Osteocyte (in vitro differentiated cells): ENCODE results near the gene WNK1. TPM values are rescaled to one million over a fixed set of nuclear protein-coding genes. Genes with fewer than 3 reads are reported as not detected.

ENCODE experiments used
- DNase-seq: peaks from one replicate; pipeline ENCODE4 v3.0.0; 2021; ENCODE audit warnings: mixed read lengths; ENCODE audit not compliant: unreplicated experiment; ENCODE audit errors: extremely low spot score
- H3K27ac Mint-ChIP-seq: one replicate; pipeline ENCODE4 v1.8.0; 2021; ENCODE audit warnings: mild to moderate bottlenecking, mixed read lengths; ENCODE audit not compliant: unreplicated experiment
- H3K27me3 Mint-ChIP-seq: one replicate; pipeline ENCODE4 v1.8.0; 2021; ENCODE audit warnings: mixed read lengths; ENCODE audit not compliant: unreplicated experiment
- H3K36me3 Mint-ChIP-seq: one replicate; pipeline ENCODE4 v1.8.0; 2021; ENCODE audit warnings: mixed read lengths; ENCODE audit not compliant: unreplicated experiment
- H3K4me1 Mint-ChIP-seq: one replicate; pipeline ENCODE4 v1.8.0; 2021; ENCODE audit warnings: mixed read lengths; ENCODE audit not compliant: unreplicated experiment
- H3K4me3 Mint-ChIP-seq: one replicate; pipeline ENCODE4 v1.8.0; 2021; ENCODE audit warnings: mild to moderate bottlenecking, moderate library complexity, mixed read lengths; ENCODE audit not compliant: unreplicated experiment
- H3K9me3 Mint-ChIP-seq: one replicate; pipeline ENCODE4 v1.8.0; 2021; ENCODE audit warnings: mixed read lengths; ENCODE audit not compliant: unreplicated experiment
- total RNA-seq: library from RNA; stranded (reverse); gene quantifications from 2 replicates; pipeline ENCODE4 v1.2.1, GENCODE V29; 2021
- TF ChIP-seq, protein P1 (sequence below): fragments of 200-600 bp; sonication (generic); IDR thresholded peaks from 2 replicates; pipeline ENCODE4 v1.5.0; 2021; ENCODE audit warnings: antibody characterized with exemption, mild to moderate bottlenecking, moderate library complexity

Gene WNK1
- total RNA-seq, 1 donor from 2014 or later: 188 TPM

DNA sequence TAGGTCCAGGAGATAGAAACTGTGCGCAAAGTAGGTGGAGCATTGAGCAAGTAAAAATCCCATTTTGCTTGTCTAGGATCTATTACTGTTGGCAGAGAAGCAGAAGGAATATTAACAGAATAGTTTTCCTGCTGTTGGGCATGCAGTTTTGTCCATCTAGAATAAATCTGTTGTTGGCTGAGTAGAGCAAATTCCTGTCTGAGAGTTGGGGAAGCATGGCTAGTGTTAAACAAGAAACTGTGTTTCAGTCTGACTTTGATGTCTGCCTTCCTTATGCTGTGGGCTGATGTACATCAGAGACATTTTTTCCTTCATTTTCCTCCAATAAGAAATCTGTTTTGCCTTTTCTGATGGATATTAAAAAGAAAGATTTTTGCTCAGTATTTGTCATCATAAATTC is 99.0 kb downstream of the WNK1 start:
- H3K36me3 Mint-ChIP-seq: peaks cover 5% of the 10 kb centered on the region
- H3K27ac Mint-ChIP-seq: peak overlapping the region; percentile 91
- no peak for DNase-seq
- H3K4me3 Mint-ChIP-seq: no peak overlapping the region
- peaks cover 45% of the 10 kb centered on the region for H3K4me1 Mint-ChIP-seq
- no peaks in the 10 kb centered on the region for H3K27me3 Mint-ChIP-seq
- TF ChIP-seq, protein P1, sequence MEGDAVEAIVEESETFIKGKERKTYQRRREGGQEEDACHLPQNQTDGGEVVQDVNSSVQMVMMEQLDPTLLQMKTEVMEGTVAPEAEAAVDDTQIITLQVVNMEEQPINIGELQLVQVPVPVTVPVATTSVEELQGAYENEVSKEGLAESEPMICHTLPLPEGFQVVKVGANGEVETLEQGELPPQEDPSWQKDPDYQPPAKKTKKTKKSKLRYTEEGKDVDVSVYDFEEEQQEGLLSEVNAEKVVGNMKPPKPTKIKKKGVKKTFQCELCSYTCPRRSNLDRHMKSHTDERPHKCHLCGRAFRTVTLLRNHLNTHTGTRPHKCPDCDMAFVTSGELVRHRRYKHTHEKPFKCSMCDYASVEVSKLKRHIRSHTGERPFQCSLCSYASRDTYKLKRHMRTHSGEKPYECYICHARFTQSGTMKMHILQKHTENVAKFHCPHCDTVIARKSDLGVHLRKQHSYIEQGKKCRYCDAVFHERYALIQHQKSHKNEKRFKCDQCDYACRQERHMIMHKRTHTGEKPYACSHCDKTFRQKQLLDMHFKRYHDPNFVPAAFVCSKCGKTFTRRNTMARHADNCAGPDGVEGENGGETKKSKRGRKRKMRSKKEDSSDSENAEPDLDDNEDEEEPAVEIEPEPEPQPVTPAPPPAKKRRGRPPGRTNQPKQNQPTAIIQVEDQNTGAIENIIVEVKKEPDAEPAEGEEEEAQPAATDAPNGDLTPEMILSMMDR: no peak
- no peaks in the 10 kb centered on the region for H3K9me3 Mint-ChIP-seq

GRCh38 chr12:851913-852312 is 99.5 kb downstream of the WNK1 start:
- Mint-ChIP-seq H3K36me3 (peaks cover 9% of the 10 kb centered on the region), H3K9me3 (no peaks in the 10 kb centered on the region), H3K4me1 (peaks cover 50% of the 10 kb centered on the region), H3K27me3 (no peaks in the 10 kb centered on the region), H3K4me3 (peak overlapping the region; percentile 8), H3K27ac (peak overlapping the region; percentile 91)
- DNase-seq: no peak
- TF ChIP-seq, protein P1: no peak

- H3K27me3 Mint-ChIP-seq: no peaks in the 10 kb centered on the region
- H3K4me3 Mint-ChIP-seq: no peak overlapping the region
- TF ChIP-seq, protein P1: no peak
- H3K36me3 Mint-ChIP-seq: peaks cover 15% of the 10 kb centered on the region
- peak overlapping the region; percentile 78 for H3K27ac Mint-ChIP-seq
- H3K9me3 Mint-ChIP-seq: no peaks in the 10 kb centered on the region
- DNase-seq: no peak
- H3K4me1 Mint-ChIP-seq: peaks cover 56% of the 10 kb centered on the region
Measured at GRCh38 chr12:852864-853263, 100.5 kb downstream of the WNK1 start.

- Mint-ChIP-seq H3K4me1 (peaks cover 29% of the 10 kb centered on the region), H3K27ac (peak overlapping the region; percentile 84), H3K27me3 (no peaks in the 10 kb centered on the region), H3K9me3 (no peaks in the 10 kb centered on the region), H3K4me3 (no peak overlapping the region), H3K36me3 (peaks cover 42% of the 10 kb centered on the region)
- TF ChIP-seq, protein P1: no peak
- DNase-seq: no peak
Measured at GRCh38 chr12:857611-858010, 105.2 kb downstream of the WNK1 start.

DNA sequence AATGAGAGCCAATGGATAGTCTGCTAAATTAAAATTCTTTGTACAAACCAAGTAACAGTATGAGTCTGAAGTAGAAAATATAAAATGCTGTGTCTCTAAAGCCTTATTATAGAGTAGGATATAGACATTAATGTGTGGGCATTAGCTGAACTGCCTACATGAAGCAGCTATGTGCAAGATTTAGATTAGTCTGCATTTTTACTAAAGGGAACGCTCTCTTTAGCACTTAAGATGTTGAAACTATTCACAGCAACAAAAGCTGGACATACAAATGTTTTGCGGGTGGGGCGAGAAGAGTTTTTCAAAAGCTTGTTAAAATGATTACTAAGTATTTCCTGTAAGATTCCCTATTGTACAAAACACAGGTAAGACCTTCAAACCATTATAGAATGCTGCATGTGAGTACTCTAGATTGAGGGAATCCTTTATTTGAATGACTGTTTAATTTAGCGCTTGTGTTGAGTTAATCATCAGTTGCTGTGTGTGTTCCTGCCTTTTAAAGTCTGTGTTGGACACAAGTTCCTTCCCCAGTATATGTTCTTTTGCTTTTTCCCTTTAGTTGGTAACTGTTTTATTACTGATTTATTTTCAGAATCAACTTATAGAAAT is 110.0 kb downstream of the WNK1 start:
- no peak overlapping the region for H3K4me3 Mint-ChIP-seq
- peaks cover 7% of the 10 kb centered on the region for H3K4me1 Mint-ChIP-seq
- H3K36me3 Mint-ChIP-seq: peaks cover 59% of the 10 kb centered on the region
- no peak for DNase-seq
- no peaks in the 10 kb centered on the region for H3K27me3 Mint-ChIP-seq
- no peaks in the 10 kb centered on the region for H3K9me3 Mint-ChIP-seq
- TF ChIP-seq, protein P1: no peak
- no peak overlapping the region for H3K27ac Mint-ChIP-seq
